NOMO-1 treated with dmso at 0.1 percent for 144 hours (cell line): ENCODE results near the gene ZNF346.
A peak's percentile ranks its signal among the peaks of the same experiment; 100 is the strongest.

ENCODE experiments used
- DNase-seq: peaks from one replicate; lab custom pipeline; 2025; ENCODE audit not compliant: unreplicated experiment; lab: John Stamatoyannopoulos, UW

Gene ZNF346

DNA sequence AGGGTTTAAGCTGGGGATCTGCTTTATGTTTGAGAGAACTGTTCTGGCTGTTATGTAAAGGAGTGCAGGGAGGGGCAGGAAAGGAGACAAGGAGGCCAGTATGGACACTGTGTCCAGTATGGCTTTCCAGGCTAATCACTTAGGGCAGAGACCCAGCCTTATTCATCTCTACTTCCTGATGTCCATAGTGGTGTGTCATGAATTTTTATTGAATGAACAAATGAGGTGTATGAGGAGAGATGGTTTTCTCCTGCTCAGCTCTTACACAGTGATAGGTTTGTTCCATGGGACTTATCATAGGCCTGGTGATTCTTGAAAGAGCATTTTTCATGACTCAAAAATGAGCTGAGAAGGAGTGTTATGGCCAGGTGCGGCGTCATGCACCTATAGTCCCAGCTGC, 43.7 kb downstream of the ZNF346 start:
- no peak for DNase-seq

DNA sequence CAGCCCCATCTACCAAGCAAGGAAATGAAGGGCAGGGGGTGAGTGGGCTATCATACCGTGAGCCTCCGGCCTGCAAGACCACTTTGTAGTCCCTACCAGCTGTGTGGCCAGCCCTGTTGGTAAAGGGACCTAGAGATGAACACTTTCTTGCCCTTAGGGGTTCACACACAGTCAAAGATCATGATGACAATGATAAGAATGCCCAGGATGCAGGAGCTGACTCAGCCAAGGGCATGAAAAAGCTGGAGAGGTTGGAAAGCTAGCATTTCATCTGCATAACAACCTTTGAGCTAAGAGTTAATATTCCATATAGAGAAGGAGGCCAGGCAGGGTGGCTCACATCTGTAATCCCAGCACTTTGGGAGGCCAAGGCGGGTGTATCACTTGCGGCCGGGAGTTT, 45.0 kb downstream of the ZNF346 start:
- DNase-seq: no peak

DNA sequence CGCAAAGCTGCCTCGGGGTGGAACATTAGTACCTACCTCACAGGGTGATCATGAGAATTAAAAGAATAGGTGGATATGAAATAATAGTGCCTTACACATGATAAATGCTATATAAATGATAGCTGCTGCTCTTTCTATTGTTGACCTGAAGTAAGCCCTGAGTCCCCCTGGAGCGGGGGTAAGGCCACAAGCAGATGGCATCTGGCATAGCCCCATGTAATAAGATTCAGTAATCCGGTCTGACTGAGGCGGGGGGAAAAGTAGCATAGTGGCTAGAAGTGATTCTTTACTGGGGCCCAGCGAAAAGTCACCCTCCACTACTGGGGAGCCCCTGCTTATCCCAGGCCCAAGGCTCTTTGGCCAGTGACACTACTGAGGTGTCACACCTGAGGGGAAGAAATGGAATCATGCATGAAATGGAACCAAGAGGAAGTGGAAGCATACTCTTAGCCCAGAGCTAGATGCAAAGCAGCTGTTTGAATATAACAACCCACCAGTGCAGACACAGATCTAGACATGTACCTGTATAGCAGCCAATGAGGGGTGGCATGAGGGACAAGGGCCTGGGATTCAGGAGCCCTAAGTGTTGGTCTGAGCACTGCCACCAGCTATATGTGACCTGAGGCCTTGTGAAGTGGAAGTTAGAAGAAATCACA, 48.2 kb downstream of the ZNF346 start:
- no peak for DNase-seq

DNA sequence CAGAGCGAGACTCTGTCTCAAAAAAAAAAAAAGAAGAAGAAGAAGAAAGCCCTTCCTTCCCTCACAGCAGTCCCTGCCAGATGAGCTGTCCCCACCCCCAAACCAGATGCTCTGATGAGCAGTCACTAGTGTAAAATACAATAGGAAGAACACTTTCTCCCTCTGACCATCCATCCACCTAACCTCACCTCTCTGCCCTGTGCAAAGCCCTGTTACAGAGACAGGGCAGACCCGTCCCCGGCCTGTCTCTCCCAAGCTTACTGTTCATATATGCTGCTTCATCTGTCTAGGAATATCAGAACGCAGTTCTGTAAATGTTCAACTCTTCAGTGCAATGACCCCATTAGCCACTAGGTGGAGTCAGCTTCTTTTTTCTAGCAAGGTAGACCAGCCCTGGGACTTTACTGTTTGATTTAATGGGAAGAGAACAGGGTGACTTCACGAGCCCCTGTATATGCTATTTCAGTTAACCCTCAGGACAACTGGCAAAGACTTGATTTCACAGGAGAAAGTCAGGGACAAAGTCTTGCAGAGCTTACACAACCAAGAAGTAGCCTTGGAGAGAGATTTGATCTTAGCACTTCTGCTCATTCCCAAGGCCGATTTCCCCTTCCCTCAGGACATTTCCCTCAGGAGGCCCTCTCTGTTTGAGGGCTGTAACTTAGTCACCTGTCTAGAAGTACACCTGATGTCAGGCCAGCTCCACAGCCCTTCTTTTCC, 49.3 kb downstream of the ZNF346 start:
- DNase-seq: peak; percentile 11

- DNase-seq: no peak
Observed at GRCh38 chr5:177077335-177077734, 54.8 kb downstream of the ZNF346 start.

- no peak for DNase-seq
Observed at GRCh38 chr5:177079606-177080005, 57.1 kb downstream of the ZNF346 start.

- DNase-seq: no peak
Observed at GRCh38 chr5:177080265-177080664, 57.8 kb downstream of the ZNF346 start.

- no peak for DNase-seq
Observed at GRCh38 chr5:177081859-177082258, 59.4 kb downstream of the ZNF346 start.

DNA sequence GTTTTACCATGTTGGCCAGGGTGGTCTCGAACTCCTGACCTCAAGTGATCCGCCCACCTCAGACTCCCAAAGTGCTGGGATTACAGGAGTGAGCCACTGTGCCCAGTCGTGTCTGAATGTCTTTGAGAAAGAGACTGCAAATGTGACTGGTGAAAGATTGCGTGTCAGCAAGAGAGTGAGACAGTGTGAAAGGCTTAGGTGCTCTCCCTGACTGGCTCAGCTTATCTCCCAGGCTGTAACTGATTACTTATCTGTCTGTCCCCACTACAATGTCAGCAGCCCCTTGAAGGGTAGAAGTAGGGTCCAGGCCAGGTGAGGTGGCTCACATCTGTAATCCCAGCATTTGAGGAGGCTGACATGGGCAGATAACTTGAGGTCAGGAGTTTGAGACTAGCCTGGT, 60.9 kb downstream of the ZNF346 start:
- no peak for DNase-seq

- no peak for DNase-seq
Observed at GRCh38 chr5:177084175-177084574, 61.7 kb downstream of the ZNF346 start.

GRCh38 chr5:177085985-177086653, 63.6 kb downstream of the ZNF346 start:
- DNase-seq: no peak

GRCh38 chr5:177086654-177087397, 64.3 kb downstream of the ZNF346 start, which contains the start of gene FGFR4:
Gene FGFR4 (plus strand): TSS chr5:177086915. CDS start chr5:177089603, 2,688 bp downstream.
- peak; percentile 57 for DNase-seq

DNA sequence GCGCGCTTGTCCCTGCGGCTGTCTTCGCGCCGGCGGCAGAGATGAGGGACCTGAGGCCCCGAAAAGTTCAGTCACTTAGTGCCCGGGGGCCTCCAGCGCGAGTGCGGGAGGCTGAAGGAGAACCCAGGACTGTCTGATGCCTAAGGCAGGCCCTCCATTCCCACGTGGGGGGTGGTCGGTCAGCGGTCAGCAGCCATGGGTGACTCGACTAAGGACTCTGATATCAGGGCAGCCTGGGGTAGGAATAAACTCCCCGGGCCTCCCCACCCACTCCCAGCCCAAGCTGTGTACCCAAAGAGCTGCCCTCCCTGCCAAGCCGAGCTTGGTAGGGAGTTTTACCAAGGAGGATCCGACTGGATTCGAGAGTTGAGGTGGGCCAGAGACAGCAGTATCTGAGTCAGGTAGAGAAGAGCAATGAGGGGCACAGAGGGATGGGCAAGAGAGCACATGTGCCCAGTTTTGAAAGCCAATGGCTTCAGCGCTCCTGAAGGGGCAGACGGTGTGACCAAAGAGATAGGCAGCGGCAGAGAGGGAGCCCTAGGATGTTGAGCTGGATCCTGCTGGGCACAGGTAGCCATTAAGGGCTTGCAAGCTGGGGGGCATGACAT, 65.0 kb downstream of the ZNF346 start:
- DNase-seq: no peak

DNA sequence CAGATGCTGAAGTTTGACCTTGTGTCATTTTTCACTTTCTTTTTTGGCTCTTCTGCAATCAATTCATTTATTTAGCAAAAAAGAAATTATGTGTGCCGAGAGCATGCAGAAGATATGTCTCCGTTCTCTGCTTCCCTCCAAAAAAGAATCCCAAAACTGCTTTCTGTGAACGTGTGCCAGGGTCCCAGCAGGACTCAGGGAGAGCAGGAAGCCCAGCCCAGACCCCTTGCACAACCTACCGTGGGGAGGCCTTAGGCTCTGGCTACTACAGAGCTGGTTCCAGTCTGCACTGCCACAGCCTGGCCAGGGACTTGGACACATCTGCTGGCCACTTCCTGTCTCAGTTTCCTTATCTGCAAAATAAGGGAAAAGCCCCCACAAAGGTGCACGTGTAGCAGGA, 66.6 kb downstream of the ZNF346 start:
- no peak for DNase-seq

DNA sequence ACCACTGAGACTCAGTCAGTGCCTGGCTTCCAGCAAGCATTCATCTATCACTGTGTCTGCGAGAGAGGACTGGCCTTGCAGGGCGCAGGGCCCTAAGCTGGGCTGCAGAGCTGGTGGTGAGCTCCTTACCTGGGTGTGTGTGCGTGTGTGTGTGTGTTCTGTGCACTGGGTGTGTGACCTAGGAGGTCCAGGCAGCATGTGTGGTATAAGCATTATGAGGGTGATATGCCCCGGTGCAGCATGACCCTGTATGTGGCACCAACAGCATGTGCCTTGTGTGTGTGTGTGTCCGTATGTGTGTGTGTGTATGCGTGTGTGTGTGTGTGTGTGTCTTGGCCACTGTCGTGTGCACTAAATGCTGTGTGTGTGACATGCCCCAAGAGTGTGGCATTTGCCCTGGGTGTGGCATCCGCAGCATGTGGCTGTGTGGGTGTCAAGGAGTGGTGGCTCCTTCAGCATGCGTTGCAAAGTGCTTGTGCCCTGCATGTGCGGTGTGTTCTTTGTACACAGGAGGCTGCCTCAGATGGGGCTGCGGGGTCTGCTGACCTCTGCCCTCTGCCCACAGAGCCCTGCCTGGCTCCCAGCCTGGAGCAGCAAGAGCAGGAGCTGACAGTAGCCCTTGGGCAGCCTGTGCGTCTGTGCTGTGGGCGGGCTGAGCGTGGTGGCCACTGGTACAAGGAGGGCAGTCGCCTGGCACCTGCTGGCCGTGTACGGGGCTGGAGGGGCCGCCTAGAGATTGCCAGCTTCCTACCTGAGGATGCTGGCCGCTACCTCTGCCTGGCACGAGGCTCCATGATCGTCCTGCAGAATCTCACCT, 67.5 kb downstream of the ZNF346 start:
- no peak for DNase-seq

DNA sequence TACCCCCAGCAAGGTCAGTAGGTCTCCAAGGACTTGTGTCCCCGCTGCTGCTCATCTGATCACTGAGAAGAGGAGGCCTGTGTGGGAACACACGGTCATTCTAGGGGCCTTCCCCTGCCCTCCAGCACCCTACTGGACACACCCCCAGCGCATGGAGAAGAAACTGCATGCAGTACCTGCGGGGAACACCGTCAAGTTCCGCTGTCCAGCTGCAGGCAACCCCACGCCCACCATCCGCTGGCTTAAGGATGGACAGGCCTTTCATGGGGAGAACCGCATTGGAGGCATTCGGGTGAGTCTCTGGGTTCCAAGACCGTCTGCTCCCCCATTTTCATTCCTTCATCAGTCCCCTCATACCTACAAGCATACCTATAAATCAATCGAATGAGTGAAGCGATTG, 68.3 kb downstream of the ZNF346 start:
- no peak for DNase-seq

- DNase-seq: no peak
Observed at GRCh38 chr5:177091232-177091631, 68.7 kb downstream of the ZNF346 start.

- DNase-seq: no peak
Observed at GRCh38 chr5:177092178-177093081, 69.9 kb downstream of the ZNF346 start.

DNA sequence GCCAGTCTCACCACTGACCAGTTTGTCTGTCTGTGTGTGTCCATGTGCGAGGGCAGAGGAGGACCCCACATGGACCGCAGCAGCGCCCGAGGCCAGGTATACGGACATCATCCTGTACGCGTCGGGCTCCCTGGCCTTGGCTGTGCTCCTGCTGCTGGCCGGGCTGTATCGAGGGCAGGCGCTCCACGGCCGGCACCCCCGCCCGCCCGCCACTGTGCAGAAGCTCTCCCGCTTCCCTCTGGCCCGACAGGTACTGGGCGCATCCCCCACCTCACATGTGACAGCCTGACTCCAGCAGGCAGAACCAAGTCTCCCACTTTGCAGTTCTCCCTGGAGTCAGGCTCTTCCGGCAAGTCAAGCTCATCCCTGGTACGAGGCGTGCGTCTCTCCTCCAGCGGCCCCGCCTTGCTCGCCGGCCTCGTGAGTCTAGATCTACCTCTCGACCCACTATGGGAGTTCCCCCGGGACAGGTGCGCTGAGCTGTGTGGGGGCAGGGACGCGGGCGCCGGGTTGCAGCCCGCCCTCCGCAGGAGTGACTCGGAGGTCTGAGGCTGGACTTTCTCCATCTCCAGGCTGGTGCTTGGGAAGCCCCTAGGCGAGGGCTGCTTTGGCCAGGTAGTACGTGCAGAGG, 70.7 kb downstream of the ZNF346 start:
- no peak for DNase-seq
